ENCODE results near the gene CXXC4.

The CXXC4 gene

DNA sequence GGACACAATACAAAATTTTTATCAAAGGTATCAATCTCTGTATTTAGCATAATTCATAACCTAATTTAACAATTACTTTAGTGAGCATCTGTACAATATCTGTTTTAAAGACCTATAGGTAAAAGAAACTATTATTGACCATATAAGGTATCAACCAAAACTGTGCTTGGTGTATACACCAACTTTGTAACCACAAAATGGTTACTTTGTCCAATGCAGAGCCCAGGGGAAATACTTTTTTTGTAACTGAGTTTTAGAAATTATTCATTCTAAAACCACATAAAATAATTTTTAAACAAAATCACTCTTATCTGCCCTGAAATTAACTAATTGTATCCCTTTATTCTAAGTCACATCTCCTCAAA lies 5.0 kb downstream of the CXXC4 start:
- DNase-seq (ENCODE audit: low read depth in 2 of 2), result no peak

DNA sequence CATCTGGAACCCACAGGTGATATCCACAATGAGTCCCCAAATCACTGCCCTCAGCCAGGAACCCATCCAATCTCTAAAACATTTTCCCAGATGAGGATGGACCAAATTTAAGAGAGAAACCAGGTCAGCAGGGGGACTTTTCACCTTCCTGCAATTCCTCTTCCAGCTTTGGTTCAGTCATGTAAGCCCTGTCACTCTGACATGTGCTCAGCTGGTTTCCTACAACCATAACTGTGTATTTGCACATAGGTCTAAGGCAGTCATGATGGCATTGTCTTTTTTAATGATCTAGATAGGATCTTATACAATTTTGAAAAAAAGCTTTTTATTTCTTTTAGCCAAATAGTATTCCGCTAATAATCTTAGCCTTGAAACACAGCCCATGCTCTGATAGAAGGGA lies 6.5 kb downstream of the CXXC4 start:
- no peak for DNase-seq (ENCODE audit: low read depth in 2 of 2)

- no peak for DNase-seq (ENCODE audit: low read depth in 2 of 2)
Observed at GRCh38 chr4:104486716-104487504, 7.8 kb downstream of the CXXC4 start.

DNA sequence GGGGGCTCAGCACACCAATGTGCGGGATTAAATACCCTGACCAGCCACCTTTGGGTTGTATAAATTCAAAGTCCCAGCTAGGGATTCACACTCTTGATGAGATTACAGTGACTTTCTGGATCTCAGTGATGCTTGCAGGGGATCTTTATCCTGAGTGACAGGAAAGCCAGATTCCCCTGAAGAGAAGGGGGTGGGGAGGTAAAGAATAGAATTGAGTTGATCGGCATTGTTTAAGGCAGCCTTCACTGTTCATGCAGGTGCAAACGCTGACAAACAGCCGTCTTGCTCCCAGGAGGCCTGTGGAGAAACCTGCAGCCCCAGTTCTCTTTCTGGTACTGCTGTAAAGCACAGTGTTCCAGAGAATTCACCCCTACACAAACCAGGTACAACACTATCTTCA lies 19.0 kb downstream of the CXXC4 start:
- DNase-seq (ENCODE audit: low read depth in 2 of 2), result no peak

DNA sequence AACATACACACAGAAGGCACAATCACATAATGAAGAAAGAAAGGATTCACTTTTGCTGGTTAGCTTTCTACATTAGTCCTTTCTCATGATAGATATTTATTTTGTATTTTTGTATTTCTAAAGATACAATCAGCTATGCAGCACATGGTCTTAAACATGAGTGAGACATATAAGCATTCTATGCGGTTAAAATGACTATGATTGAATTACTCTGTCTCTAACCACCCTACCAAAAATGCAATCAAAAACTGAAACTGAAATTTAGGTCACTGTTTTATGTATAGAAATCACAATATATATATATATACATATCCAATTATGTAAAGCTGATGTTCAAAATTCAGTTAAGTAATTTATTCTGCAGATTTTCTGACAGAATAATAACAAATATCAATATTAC lies 21.9 kb downstream of the CXXC4 start:
- no peak for DNase-seq (ENCODE audit: low read depth in 2 of 2)

- DNase-seq (ENCODE audit: low read depth in 2 of 2), result no peak
Observed at GRCh38 chr4:104470770-104471169, 23.9 kb downstream of the CXXC4 start.

DNA sequence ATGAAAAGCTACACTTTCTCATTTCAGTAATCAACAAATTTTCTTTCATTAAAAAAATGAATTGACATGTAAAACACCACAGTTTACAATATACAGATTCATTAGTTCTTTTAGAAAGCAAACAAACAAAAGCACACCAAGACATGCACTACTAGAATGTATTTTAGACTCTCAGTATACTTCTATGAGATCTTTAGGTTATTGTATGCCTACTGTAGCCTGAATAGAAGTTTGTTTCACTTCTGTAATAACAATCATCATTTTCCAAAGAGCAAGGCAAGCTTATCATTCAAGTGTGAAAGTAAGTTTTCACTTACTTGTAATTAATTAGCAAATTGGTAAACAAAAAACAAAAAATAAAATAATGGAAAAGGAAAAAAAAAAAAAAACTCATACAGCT lies 24.9 kb downstream of the CXXC4 start:
- DNase-seq (ENCODE audit: low read depth in 2 of 2), result no peak

DNA sequence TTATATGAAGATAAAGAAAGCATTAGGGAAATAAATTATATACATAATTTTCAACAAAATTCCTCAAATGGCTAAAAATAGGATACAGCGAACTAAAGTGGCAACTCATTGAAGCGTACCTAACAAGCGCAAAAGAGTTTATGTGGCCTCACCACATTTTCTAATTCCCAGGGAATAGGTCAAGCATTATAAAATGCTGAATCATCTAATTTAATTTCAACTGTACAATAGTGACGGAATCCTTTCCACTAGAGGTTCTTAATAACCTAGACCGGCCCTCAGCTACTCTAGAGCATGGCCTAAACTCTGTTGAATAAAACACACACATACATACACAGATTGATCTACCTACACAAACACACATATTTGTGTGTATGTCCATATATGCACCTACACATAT lies 29.1 kb downstream of the CXXC4 start:
- DNase-seq (ENCODE audit: low read depth in 2 of 2), result no peak

GRCh38 chr4:104465201-104465600 lies 29.5 kb downstream of the CXXC4 start:
- no peak for DNase-seq (ENCODE audit: low read depth in 2 of 2)

GRCh38 chr4:104462641-104463040 lies 32.1 kb downstream of the CXXC4 start:
- DNase-seq (ENCODE audit: low read depth in 2 of 2), result no peak

DNA sequence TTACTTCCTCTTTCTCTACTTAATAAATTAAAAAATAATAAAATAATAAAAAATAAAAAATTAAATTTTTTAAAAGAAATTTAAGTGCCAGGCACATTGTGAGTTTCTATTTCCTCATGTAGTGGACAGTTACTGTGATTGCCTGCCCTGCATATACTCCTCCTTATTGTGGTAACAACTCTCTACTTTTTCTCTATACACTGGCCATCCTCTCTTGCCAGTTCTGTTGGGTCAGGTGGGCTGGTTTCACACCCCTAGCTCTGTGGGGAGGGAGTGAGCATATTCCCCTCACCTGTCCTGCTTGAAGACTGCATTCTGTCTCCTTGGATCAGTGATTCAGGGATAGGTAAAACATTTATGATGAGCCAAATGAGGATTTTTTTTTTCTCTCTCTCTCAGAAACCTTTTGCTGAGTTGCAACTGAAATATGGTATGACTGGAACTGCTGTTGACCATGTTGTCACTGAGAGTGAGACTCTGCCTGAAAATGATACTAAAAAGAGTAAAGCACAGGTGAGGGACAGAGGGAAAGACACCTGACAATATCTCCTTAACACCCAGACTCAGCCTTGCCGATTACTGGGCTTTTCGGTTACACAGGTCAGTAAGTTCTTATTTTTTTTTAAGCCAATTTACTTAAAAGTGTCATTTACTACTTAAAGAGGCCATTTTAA lies 37.2 kb downstream of the CXXC4 start:
- DNase-seq (ENCODE audit: low read depth in 2 of 2), result no peak

GRCh38 chr4:104451573-104451972 lies 43.1 kb downstream of the CXXC4 start:
- no peak for DNase-seq (ENCODE audit: low read depth in 2 of 2)

- DNase-seq (ENCODE audit: low read depth in 2 of 2), result no peak
Observed at GRCh38 chr4:104449537-104449936, 45.2 kb downstream of the CXXC4 start.

GRCh38 chr4:104447294-104447693 lies 47.4 kb downstream of the CXXC4 start:
- no peak for DNase-seq (ENCODE audit: low read depth in 2 of 2)

GRCh38 chr4:104446431-104447278 lies 48.0 kb downstream of the CXXC4 start:
- DNase-seq (ENCODE audit: low read depth in 2 of 2), result no peak

DNA sequence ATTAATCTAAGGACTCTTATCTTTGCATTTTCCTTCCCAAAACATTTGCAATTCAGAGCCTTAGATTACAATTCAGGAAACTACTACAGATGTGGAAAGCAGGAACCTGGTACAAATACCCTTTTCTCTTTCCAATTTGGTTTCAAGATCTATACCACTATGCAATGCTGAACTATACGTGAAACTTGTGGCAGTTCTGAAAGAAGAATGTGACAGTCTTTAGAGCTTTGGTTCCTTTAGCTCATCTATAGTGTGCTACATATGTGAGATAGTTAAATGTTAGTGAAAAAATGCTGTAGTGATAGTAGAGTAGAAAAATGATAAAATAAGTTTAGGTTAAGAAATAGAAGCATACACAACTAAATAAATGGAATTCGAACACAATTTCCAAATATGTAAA lies 50.0 kb downstream of the CXXC4 start:
- DNase-seq (ENCODE audit: low read depth in 2 of 2), result no peak

GRCh38 chr4:104436542-104436941 lies 58.2 kb downstream of the CXXC4 start:
- DNase-seq (ENCODE audit: low read depth in 2 of 2), result no peak

- no peak for DNase-seq (ENCODE audit: low read depth in 2 of 2)
Observed at GRCh38 chr4:104429150-104429741, 65.4 kb downstream of the CXXC4 start.

GRCh38 chr4:104425948-104426347 lies 68.7 kb downstream of the CXXC4 start:
- no peak for DNase-seq (ENCODE audit: low read depth in 2 of 2)

- DNase-seq (ENCODE audit: low read depth in 2 of 2), result no peak
Observed at GRCh38 chr4:104424989-104425388, 69.7 kb downstream of the CXXC4 start.

DNA sequence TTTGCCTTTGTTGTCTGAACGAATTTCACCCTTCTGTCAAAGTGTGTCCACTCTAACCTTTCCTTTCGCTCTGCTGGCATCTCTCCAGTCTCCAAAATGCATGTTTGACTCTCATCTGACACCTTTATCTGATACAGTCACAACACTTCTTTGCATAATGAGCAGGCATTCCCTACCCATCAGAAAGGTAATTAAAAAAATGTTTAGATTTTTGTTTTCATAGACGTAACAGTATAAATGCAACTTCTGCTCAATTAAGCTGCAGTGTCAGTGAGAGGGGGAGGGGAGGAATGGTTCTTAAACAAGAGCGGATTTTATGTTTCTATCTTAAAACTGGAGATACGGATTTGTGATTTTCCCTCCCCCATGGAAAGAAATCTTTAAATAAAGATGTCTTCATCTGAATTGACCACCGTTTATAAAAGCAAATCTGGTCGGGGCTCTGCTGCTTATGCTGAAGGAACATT lies 70.2 kb downstream of the CXXC4 start:
- no peak for DNase-seq (ENCODE audit: low read depth in 2 of 2)

DNA sequence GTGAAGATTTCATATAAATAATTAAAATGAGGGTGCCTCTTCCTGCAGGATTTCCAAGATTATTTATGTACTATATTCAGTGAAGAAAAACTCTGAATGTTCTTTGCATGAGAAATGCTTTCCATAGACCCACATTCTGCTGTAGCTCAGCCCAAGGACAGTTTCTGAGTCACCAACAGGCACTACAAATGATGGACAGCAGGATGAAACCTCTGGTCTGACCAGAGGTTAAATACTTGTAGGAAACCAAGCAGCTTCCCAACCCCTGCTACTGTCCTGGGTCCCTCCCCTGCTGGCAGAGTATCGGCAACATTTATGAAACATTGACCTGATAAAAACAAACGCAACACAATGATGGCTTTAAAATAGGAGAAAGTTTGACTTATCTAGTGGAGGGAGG lies 73.1 kb downstream of the CXXC4 start:
- no peak for DNase-seq (ENCODE audit: low read depth in 2 of 2)

Data from stimulated activated CD8-positive, alpha-beta memory T cell treated with anti-CD3 and anti-CD28 coated beads, Interleukin-15, amount 100 ng/mL, for 48 hours (primary cell).